ENCODE results near the gene GAB2.

GAB2 gene

DNA sequence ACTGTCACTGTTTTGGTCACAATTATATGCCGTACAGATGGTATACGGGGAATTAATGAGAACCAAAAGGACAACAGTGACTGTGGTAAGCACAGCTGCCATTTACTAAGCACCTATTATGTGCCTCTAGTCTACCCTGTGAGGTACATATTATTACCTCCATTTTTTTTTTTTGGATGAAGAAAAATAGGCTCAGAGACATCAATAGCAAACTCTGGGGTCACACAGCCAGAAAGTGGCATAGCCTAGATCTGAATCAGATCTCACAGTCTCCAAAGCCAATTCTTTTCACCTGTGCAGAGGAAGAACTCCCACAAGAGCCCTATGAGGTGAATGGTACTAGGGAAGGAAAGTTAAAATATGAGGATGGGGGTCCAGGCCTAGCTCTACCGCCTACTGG is 160.0 kb downstream of the GAB2 start:
- Histone ChIP-seq H3K27ac (ENCODE audit: low read length) (peak overlapping the region; percentile 20; the same call in 1 of the 2 replicates), H4K20me1 (ENCODE audit: insufficient read depth, low read length) (peaks cover 11% of the 10 kb centered on the region; the same call in 1 of the 2 replicates), H3K27me3 (ENCODE audit: insufficient read depth, low read length, poor library complexity) (no peaks in the 10 kb centered on the region), H2AFZ (ENCODE audit: low read depth, low read length) (no peak overlapping the region), H3K36me3 (ENCODE audit: insufficient read depth, low read length) (peaks cover 57% of the 10 kb centered on the region), H3K4me3 (ENCODE audit: low read depth in 1 of 2, low read length in 2 of 2) (no peak overlapping the region), H3K4me2 (ENCODE audit: insufficient read depth, low read length) (no peak overlapping the region), H3K4me1 (ENCODE audit: insufficient read depth, low read length) (no peaks in the 10 kb centered on the region), H3K79me2 (ENCODE audit: insufficient read depth, low read length) (peaks cover 100% of the 10 kb centered on the region), H3K9ac (ENCODE audit: low read depth, low read length) (no peak overlapping the region), H3K9me3 (ENCODE audit: insufficient read depth, low read length, severe bottlenecking) (no peaks in the 10 kb centered on the region)
- DNase-seq (no peak), ATAC-seq (ENCODE audit: insufficient read depth, low read depth) (no peak)
- TF ChIP-seq EZH2 (IDR thresholded peaks at IDR 0.05; ENCODE audit: borderline replicate concordance, low read depth, low read length, severe bottlenecking): no peak

DNA sequence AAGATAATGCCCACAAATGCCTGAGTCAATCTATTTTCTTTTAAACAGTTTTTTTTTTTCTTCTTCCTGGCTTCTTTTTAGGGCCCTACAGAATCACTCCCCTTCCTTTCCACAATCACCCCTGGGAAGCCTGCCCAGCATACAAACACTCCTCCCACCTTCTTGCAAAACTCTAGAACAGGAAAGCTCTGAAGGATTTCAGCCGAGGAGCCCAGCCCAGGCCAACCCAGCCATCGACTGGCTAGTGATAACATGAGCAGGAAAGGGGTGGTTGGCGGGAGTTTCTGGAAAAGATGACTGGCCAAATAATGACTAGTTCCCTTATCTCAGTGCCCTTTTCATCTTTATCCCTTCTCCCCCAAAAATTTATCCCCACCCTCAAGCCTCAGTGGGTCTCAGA is 160.7 kb downstream of the GAB2 start:
- peaks cover 61% of the 10 kb centered on the region for H3K36me3 ChIP-seq (ENCODE audit: insufficient read depth, low read length)
- ATAC-seq (ENCODE audit: insufficient read depth, low read depth) (no peak), DNase-seq (no peak)
- H2AFZ ChIP-seq (ENCODE audit: low read depth, low read length): no peak overlapping the region
- TF ChIP-seq, protein P1, sequence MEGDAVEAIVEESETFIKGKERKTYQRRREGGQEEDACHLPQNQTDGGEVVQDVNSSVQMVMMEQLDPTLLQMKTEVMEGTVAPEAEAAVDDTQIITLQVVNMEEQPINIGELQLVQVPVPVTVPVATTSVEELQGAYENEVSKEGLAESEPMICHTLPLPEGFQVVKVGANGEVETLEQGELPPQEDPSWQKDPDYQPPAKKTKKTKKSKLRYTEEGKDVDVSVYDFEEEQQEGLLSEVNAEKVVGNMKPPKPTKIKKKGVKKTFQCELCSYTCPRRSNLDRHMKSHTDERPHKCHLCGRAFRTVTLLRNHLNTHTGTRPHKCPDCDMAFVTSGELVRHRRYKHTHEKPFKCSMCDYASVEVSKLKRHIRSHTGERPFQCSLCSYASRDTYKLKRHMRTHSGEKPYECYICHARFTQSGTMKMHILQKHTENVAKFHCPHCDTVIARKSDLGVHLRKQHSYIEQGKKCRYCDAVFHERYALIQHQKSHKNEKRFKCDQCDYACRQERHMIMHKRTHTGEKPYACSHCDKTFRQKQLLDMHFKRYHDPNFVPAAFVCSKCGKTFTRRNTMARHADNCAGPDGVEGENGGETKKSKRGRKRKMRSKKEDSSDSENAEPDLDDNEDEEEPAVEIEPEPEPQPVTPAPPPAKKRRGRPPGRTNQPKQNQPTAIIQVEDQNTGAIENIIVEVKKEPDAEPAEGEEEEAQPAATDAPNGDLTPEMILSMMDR (IDR thresholded peaks at IDR 0.05; ENCODE audit: borderline replicate concordance, extremely low read depth, low read length, poor library complexity, severe bottlenecking): no peak
- no peak for TF ChIP-seq EZH2 (IDR thresholded peaks at IDR 0.05; ENCODE audit: borderline replicate concordance, low read depth, low read length, severe bottlenecking)
- peak overlapping the region; percentile 20; the same call in 1 of the 2 replicates for H3K27ac ChIP-seq (ENCODE audit: low read length)
- peaks cover 100% of the 10 kb centered on the region for H3K79me2 ChIP-seq (ENCODE audit: insufficient read depth, low read length)
- no peak overlapping the region for H3K4me3 ChIP-seq (ENCODE audit: low read depth in 1 of 2, low read length in 2 of 2)
- no peaks in the 10 kb centered on the region for H3K27me3 ChIP-seq (ENCODE audit: insufficient read depth, low read length, poor library complexity)
- H3K4me1 ChIP-seq (ENCODE audit: insufficient read depth, low read length): no peaks in the 10 kb centered on the region
- H3K9me3 ChIP-seq (ENCODE audit: insufficient read depth, low read length, severe bottlenecking): no peaks in the 10 kb centered on the region
- H4K20me1 ChIP-seq (ENCODE audit: insufficient read depth, low read length): peaks cover 11% of the 10 kb centered on the region; the same call in 1 of the 2 replicates
- H3K9ac ChIP-seq (ENCODE audit: low read depth, low read length): no peak overlapping the region
- H3K4me2 ChIP-seq (ENCODE audit: insufficient read depth, low read length): no peak overlapping the region

DNA sequence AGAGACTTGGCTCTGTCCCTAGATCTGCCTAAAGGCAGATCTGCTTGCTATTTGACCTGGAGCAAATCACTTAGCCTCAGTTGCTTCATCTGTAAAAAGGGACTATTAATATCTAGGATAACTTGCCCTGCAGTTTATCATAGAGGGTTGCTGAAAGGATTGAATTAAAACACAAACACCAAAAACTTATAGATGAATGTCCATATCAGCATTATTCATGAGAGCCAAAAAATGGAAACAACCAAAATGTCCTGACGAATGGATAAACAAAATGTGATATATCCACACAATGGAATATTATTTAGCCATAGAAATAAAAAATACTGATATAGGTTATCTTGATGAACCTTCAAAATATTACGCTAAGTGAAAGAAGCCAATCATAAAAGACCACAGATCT is 161.7 kb downstream of the GAB2 start:
- Histone ChIP-seq H3K4me1 (ENCODE audit: insufficient read depth, low read length) (no peaks in the 10 kb centered on the region), H3K27ac (ENCODE audit: low read length) (peak overlapping the region; percentile 47; the same call in 1 of the 2 replicates), H3K4me3 (ENCODE audit: low read depth in 1 of 2, low read length in 2 of 2) (no peak overlapping the region), H3K9ac (ENCODE audit: low read depth, low read length) (no peak overlapping the region), H3K4me2 (ENCODE audit: insufficient read depth, low read length) (no peak overlapping the region), H3K9me3 (ENCODE audit: insufficient read depth, low read length, severe bottlenecking) (no peaks in the 10 kb centered on the region), H3K27me3 (ENCODE audit: insufficient read depth, low read length, poor library complexity) (no peaks in the 10 kb centered on the region), H4K20me1 (ENCODE audit: insufficient read depth, low read length) (peaks cover 5% of the 10 kb centered on the region; the same call in 1 of the 2 replicates), H3K79me2 (ENCODE audit: insufficient read depth, low read length) (peaks cover 100% of the 10 kb centered on the region), H2AFZ (ENCODE audit: low read depth, low read length) (no peak overlapping the region), H3K36me3 (ENCODE audit: insufficient read depth, low read length) (peaks cover 61% of the 10 kb centered on the region)
- TF ChIP-seq, protein P1 (IDR thresholded peaks at IDR 0.05; ENCODE audit: borderline replicate concordance, extremely low read depth, low read length, poor library complexity, severe bottlenecking): no peak
- TF ChIP-seq EZH2 (IDR thresholded peaks at IDR 0.05; ENCODE audit: borderline replicate concordance, low read depth, low read length, severe bottlenecking): no peak
- no peak for DNase-seq
- ATAC-seq (ENCODE audit: insufficient read depth, low read depth): no peak

DNA sequence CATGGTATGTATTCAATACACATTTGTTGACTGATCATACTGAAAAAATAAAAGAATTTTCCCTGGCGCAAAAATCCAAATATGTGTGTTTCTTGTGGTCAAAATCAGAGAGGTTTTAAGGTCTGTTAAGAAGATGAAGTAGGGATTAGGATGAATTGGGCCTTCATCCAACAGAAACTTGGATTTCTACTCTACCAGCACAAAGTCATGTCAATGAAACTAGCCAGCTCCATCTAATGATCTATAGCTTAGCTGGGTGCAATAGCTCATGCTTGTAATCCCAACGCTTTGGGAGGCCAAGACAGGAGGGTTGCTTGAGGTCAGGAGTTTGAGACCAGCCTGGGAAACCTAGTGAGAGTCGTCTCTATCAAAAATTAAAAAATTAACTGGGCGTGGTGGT is 163.4 kb downstream of the GAB2 start:
- Histone ChIP-seq H3K4me3 (ENCODE audit: low read depth in 1 of 2, low read length in 2 of 2) (no peak overlapping the region), H3K27me3 (ENCODE audit: insufficient read depth, low read length, poor library complexity) (no peaks in the 10 kb centered on the region), H3K4me1 (ENCODE audit: insufficient read depth, low read length) (no peaks in the 10 kb centered on the region), H2AFZ (ENCODE audit: low read depth, low read length) (no peak overlapping the region), H3K9ac (ENCODE audit: low read depth, low read length) (no peak overlapping the region), H3K9me3 (ENCODE audit: insufficient read depth, low read length, severe bottlenecking) (no peaks in the 10 kb centered on the region), H3K4me2 (ENCODE audit: insufficient read depth, low read length) (no peak overlapping the region), H3K27ac (ENCODE audit: low read length) (peak overlapping the region; percentile 44; the same call in 1 of the 2 replicates), H3K36me3 (ENCODE audit: insufficient read depth, low read length) (peaks cover 67% of the 10 kb centered on the region), H3K79me2 (ENCODE audit: insufficient read depth, low read length) (peaks cover 99% of the 10 kb centered on the region), H4K20me1 (ENCODE audit: insufficient read depth, low read length) (peaks cover 5% of the 10 kb centered on the region; the same call in 1 of the 2 replicates)
- no peak for ATAC-seq (ENCODE audit: insufficient read depth, low read depth)
- no peak for DNase-seq
- no peak for TF ChIP-seq EZH2 (IDR thresholded peaks at IDR 0.05; ENCODE audit: borderline replicate concordance, low read depth, low read length, severe bottlenecking)
- TF ChIP-seq, protein P1 (IDR thresholded peaks at IDR 0.05; ENCODE audit: borderline replicate concordance, extremely low read depth, low read length, poor library complexity, severe bottlenecking): no peak

Data from DND-41 (cell line).